C4-2B (cell line): ENCODE results near the gene KDM4E.

Experiments used
- ZFX ChIP-seq: fragments of 450-650 bp; IDR thresholded peaks from 2 replicates; pipeline ENCODE4 v1.6.1; 2017
- TF ChIP-seq, protein P1 (sequence below): fragments of 450-650 bp; conservative IDR thresholded peaks from 2 replicates; pipeline ENCODE4 v1.5.1; 2017; ENCODE audit warnings: mild to moderate bottlenecking

DNA sequence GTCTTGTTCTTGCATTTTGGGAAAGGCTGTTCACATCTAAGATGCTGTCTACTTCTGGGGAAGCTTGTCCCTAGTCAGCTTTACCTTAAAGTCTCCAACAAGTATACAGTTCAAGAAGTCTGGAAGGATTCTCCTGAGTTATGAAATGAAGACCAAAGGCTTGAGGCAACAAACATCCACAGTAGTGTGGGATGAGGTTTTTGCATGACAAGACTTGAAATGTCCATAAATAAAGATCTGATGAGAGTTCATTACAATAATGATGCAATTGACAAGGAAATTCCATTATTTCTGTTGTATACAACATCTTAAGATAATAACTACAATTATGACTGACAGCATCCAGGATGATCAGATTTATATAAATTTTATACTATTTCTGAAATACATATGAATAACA, 21.3 kb upstream of the KDM4E start:
- TF ChIP-seq, protein P1, sequence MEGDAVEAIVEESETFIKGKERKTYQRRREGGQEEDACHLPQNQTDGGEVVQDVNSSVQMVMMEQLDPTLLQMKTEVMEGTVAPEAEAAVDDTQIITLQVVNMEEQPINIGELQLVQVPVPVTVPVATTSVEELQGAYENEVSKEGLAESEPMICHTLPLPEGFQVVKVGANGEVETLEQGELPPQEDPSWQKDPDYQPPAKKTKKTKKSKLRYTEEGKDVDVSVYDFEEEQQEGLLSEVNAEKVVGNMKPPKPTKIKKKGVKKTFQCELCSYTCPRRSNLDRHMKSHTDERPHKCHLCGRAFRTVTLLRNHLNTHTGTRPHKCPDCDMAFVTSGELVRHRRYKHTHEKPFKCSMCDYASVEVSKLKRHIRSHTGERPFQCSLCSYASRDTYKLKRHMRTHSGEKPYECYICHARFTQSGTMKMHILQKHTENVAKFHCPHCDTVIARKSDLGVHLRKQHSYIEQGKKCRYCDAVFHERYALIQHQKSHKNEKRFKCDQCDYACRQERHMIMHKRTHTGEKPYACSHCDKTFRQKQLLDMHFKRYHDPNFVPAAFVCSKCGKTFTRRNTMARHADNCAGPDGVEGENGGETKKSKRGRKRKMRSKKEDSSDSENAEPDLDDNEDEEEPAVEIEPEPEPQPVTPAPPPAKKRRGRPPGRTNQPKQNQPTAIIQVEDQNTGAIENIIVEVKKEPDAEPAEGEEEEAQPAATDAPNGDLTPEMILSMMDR, result no peak
- TF ChIP-seq ZFX, result no peak
